IPS-15b (cell line): Measurements from ENCODE around the gene SMARCA4.

ENCODE experiments used
- H3K27me3 ChIP-seq: one replicate; pipeline ENCODE4 v1.6.1; 2013; ENCODE audit warnings: low read length; ENCODE audit not compliant: control insufficient read depth, insufficient read depth
- H3K36me3 ChIP-seq: one replicate; pipeline ENCODE4 v1.6.1; 2013; ENCODE audit warnings: low read length; ENCODE audit not compliant: control insufficient read depth, insufficient read depth
- H3K4me1 ChIP-seq: one replicate; pipeline ENCODE4 v1.6.1; 2013; ENCODE audit warnings: mild to moderate bottlenecking, low read length; ENCODE audit not compliant: control insufficient read depth, insufficient read depth
- H3K4me3 ChIP-seq: one replicate; pipeline ENCODE4 v1.5.1; 2013; ENCODE audit warnings: low read depth, low read length
- H3K9ac ChIP-seq: one replicate; pipeline ENCODE4 v1.6.1; 2013; ENCODE audit warnings: low read depth, mild to moderate bottlenecking, low read length
- H3K9me3 ChIP-seq: one replicate; pipeline ENCODE4 v1.6.1; 2013; ENCODE audit warnings: mild to moderate bottlenecking, low read length; ENCODE audit not compliant: control insufficient read depth, insufficient read depth

Gene SMARCA4

DNA sequence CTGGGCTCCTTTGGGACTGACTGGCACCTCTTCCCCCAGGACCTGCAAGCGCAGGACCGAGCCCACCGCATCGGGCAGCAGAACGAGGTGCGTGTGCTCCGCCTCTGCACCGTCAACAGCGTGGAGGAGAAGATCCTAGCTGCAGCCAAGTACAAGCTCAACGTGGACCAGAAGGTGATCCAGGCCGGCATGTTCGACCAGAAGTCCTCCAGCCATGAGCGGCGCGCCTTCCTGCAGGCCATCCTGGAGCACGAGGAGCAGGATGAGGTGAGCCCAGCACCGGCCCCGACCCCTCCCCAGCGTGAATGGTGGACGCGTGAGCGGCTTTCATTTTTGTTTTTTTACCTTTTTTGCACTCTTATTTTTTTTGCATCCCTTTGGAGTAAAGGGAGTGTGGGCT lies 72.4 kb downstream of the SMARCA4 start:
- H3K9ac ChIP-seq = no peak overlapping the region
- no peak overlapping the region for H3K4me3 ChIP-seq
- peaks cover 66% of the 10 kb centered on the region for H3K36me3 ChIP-seq
- no peaks in the 10 kb centered on the region for H3K9me3 ChIP-seq
- no peaks in the 10 kb centered on the region for H3K4me1 ChIP-seq
- H3K27me3 ChIP-seq = no peaks in the 10 kb centered on the region

DNA sequence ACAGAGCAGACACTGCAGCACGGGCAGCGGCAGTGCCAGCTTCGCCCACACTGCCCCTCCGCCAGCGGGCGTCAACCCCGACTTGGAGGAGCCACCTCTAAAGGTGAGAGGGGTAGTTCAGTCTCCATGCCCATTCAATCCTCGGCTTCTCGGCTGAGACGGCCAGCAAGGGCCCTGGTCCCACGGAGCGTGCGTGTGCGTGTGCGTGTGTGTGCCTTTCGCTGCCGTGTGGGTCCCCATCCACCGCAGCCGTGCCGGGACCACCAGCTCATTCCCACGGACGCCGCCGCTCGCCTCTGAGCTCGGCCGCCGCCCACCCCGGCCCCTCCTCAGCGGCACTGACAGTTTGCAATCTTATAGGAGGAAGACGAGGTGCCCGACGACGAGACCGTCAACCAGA lies 72.9 kb downstream of the SMARCA4 start:
- no peaks in the 10 kb centered on the region for H3K9me3 ChIP-seq
- H3K36me3 ChIP-seq = peaks cover 66% of the 10 kb centered on the region
- no peak overlapping the region for H3K4me3 ChIP-seq
- H3K9ac ChIP-seq = no peak overlapping the region
- no peaks in the 10 kb centered on the region for H3K4me1 ChIP-seq
- H3K27me3 ChIP-seq = no peaks in the 10 kb centered on the region

DNA sequence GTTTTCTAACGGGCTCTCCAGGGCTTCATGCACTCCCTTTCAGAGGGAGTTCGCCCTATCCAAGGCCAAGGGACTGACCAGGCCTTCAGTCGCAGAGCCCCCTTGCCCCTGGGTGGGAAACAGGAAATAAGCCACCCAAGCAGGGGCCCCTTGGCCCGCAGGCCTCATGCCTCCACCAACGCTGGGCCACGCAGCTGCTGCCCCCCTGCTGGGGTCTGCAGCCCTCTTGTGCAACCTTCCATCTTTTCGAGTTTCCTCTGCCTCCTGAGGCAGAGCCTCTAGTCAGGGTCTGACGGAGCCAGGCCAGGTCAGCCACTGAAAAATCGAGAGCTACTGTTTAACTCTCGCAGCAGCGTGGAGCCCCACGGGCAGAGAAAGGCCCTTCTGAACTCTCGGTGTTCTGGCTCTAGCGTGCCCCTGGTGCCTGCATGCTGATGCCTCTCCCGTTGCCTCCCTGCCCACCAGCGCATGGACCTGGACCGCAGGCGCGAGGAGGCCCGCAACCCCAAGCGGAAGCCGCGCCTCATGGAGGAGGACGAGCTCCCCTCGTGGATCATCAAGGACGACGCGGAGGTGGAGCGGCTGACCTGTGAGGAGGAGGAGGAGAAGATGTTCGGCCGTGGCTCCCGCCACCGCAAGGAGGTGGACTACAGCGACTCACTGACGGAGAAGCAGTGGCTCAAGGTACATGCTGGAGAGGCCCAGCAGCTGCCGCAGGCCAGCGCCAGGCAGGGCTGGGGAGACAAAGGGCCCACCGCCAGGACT lies 73.8 kb downstream of the SMARCA4 start:
- no peak overlapping the region for H3K9ac ChIP-seq
- H3K4me1 ChIP-seq = no peaks in the 10 kb centered on the region
- no peak overlapping the region for H3K4me3 ChIP-seq
- H3K27me3 ChIP-seq = no peaks in the 10 kb centered on the region
- peaks cover 62% of the 10 kb centered on the region for H3K36me3 ChIP-seq
- H3K9me3 ChIP-seq = no peaks in the 10 kb centered on the region

DNA sequence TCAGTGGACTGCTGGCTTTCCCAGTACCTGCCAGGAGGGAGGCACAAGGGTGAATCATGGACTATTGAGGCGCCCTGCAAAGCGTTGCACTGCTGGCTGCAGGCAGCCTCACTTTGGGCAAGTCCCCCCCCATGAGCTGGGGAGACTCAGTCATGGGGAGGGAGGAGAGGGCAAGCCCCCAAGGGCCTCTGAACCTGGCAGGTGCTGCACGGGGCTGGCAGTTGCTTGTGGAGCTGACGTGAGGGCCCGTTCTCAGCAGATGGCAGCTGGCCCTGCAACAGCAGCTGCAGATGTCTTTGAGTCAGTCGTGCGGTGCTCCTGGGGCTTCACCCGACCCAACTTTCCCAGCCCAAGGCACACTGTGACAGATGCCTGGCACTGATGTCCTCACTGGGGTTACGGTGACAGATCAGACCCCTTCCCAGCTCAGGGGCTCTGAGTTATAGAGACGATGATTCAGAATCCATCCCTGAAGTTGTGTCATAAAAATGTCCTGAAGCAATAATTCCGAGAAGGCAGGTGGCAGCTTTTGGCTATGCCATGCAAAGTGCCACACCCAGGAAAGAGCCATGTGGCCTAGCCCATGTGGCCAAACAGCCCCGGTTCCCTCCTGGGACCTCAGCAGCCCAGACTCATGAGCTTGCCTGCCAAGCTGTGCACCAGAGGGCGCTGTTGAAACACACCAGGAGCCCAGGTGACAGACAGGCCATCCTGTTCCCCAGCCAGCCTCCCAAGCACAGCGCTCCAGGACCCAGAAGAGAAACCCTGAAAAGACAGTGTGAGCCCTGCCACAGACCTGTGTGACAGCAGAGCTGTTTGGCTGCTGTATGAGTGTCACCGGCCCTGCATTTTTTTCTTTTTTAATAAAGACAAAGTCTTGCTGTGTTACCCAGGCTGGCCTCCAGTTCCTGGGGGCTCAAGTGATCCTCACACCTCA lies 74.9 kb downstream of the SMARCA4 start:
- Histone ChIP-seq H3K9me3 (no peaks in the 10 kb centered on the region), H3K27me3 (no peaks in the 10 kb centered on the region), H3K4me3 (no peak overlapping the region), H3K9ac (no peak overlapping the region), H3K4me1 (no peaks in the 10 kb centered on the region), H3K36me3 (peaks cover 62% of the 10 kb centered on the region)

DNA sequence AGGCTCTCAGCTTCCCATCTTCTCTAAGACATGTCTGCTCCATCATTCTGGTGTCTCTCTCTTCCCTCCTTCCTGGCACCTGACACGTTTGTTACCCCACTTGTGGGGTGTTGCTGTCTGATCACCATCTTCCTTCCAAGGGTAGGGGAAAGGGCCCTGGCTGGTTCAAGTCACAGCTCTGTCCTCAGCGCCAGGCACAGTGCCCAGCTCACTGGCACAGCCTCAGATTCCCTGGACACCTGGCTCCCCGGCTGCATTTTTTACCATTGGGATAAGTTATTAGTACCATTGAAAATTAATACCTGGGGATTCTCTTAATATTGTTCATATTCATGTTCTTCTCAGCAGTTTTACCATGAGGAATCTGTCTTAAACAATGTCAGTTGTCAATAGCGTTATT lies 77.7 kb downstream of the SMARCA4 start:
- Histone ChIP-seq H3K27me3 (no peaks in the 10 kb centered on the region), H3K9ac (no peak overlapping the region), H3K9me3 (no peaks in the 10 kb centered on the region), H3K4me1 (no peaks in the 10 kb centered on the region), H3K4me3 (no peak overlapping the region), H3K36me3 (peaks cover 58% of the 10 kb centered on the region)

DNA sequence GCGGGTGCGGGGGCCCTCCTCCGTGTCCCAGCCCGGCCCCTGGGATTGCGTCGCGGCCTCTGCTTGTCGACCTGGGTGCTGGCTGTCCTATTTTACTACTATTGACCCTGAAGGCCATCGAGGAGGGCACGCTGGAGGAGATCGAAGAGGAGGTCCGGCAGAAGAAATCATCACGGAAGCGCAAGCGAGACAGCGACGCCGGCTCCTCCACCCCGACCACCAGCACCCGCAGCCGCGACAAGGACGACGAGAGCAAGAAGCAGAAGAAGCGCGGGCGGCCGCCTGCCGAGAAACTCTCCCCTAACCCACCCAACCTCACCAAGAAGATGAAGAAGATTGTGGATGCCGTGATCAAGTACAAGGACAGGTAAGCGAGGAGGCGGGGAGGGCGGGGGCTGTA lies 80.4 kb downstream of the SMARCA4 start:
- Histone ChIP-seq H3K36me3 (peaks cover 46% of the 10 kb centered on the region), H3K9me3 (no peaks in the 10 kb centered on the region), H3K4me3 (no peak overlapping the region), H3K4me1 (no peaks in the 10 kb centered on the region), H3K27me3 (no peaks in the 10 kb centered on the region), H3K9ac (no peak overlapping the region)

DNA sequence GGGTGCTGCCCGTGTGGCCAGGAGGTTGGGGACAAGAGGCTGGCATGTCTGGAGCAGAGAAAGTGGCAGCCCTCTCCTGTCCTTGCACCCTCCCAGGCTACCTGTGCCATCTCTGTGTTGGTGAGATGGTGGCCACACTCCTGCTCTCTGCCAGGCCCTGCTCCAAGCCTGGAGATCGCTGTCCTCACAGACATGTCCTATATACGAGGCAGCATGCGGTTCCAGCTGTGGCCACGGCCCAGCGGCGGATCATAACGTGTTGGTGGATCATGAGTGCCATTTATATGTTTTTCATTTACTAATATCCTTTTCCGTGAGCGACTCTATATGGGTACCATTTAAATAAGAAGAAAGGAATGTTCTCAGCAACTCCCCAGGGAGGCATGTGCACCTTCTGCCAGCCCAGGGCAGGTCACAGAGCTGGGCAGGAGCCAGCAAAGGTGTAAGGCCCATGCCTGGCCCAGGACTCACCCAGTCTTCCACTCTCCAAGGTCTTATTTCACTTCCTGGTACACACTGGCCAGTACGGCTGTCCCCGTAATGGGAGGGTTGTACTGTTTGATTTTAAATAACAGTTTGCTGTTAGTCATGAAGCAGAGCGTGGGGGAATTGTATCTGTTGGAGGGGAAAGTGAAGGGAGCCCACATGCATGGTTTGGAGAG lies 81.3 kb downstream of the SMARCA4 start:
- Histone ChIP-seq H3K4me3 (no peak overlapping the region), H3K27me3 (no peaks in the 10 kb centered on the region), H3K9me3 (no peaks in the 10 kb centered on the region), H3K4me1 (no peaks in the 10 kb centered on the region), H3K36me3 (peaks cover 43% of the 10 kb centered on the region), H3K9ac (no peak overlapping the region)

DNA sequence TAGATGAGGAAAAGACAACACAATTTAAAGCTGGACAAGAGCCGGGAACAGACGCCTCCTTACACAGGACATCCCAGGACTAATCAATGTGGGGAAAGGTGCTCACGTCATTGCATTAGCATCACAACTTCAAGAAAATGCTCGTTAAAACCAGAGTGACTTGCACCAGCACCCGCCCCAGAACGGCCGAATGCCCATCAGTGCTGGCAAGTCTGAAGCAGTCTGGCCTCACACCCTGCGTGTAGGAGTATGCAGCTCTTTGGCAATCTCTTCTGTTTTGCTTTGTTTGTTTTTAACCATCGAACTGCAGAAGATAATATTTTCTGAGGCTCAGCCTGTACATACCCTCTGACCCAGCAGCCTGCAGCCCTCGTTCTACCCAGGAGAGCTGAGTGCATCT lies 83.6 kb downstream of the SMARCA4 start:
- no peak overlapping the region for H3K4me3 ChIP-seq
- H3K9me3 ChIP-seq = no peaks in the 10 kb centered on the region
- H3K4me1 ChIP-seq = no peaks in the 10 kb centered on the region
- no peak overlapping the region for H3K9ac ChIP-seq
- peaks cover 39% of the 10 kb centered on the region for H3K36me3 ChIP-seq
- no peaks in the 10 kb centered on the region for H3K27me3 ChIP-seq

DNA sequence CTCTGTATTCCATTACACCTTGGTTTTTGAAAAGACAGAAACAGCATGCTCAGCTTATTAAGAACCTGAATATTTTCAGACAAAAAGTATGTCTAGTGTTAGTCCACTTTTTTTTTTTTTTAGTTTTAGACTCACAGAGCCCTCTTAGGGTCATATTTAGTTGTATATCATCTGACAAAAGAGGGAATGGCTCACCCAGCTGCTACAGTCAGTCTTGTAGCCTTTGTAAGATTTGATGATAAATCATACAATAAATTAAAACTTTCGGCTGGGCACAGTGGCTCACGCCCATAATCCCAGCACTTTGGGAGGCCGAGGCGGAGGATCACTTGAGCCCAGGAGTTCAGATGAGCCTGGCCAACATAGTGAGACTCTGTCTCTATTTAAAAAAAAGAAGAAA lies 84.7 kb downstream of the SMARCA4 start:
- Histone ChIP-seq H3K9ac (no peak overlapping the region), H3K4me3 (no peak overlapping the region), H3K4me1 (no peaks in the 10 kb centered on the region), H3K9me3 (no peaks in the 10 kb centered on the region), H3K27me3 (no peaks in the 10 kb centered on the region), H3K36me3 (peaks cover 43% of the 10 kb centered on the region)

DNA sequence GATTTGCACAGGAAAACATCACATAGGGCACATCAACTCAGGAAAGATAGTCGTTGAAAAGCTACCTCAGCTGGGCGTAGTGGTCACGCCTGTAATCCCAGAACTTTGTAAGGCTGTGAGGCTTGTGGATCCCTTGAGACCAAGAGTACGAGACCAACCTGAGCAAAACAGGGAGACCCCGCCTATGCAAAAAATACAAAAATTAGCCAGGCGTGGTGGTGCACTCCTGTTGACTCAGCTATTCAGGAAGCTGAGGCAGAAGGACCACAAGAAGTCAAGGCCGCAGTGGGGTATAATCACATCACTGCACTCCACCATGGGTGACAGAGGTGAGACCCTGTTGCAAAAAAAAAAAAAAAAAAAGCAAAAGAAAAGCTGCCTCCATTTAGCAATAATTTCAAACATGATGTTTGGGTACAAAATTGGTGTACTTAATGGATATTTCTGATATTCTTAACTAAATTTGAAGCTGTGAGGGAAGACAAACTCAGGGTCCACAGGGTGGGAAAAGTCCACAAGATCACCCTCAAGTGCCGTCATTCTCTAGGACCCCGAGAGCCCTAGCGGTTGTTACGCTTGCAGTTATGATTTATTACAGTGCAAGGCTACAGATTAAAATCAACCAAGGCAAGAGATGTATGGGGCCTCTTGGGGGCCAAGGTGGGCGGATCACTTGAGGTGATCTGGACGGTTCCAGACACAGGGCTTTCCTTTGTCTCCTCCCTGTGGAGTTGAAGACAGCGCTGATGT lies 86.0 kb downstream of the SMARCA4 start:
- Histone ChIP-seq H3K36me3 (peaks cover 39% of the 10 kb centered on the region), H3K9ac (no peak overlapping the region), H3K4me1 (no peaks in the 10 kb centered on the region), H3K4me3 (no peak overlapping the region), H3K9me3 (no peaks in the 10 kb centered on the region), H3K27me3 (no peaks in the 10 kb centered on the region)

DNA sequence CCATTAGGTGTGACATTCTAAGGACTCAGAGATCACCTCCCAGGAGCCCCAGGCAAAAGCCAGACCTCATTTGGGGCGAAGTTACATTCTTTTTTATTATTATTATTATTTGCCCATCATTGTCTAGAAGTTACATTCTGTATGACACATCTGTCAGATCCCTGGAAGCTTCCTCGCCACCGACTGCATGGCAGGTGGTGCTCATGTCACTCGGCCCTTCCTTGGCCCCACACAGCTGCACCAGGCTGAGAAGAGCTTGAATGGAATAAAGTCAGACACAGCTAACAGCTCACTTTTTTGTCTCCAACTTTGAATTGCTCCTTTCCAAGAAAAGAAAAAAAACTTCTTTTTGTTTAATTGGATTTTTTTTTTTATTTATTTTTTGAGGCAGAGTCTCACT lies 87.0 kb downstream of the SMARCA4 start:
- Histone ChIP-seq H3K27me3 (no peaks in the 10 kb centered on the region), H3K9ac (no peak overlapping the region), H3K9me3 (no peaks in the 10 kb centered on the region), H3K4me1 (no peaks in the 10 kb centered on the region), H3K36me3 (peaks cover 33% of the 10 kb centered on the region), H3K4me3 (no peak overlapping the region)
